Ishikawa (cell line): Measurements from ENCODE around the gene UBE2H.

Experiments used
- CEBPB ChIP-seq: IDR thresholded peaks from 2 replicates; pipeline ENCODE4 v1.6.1; 2012
- EP300 ChIP-seq: IDR thresholded peaks from 2 replicates; pipeline ENCODE4 v1.6.1; 2012; ENCODE audit warnings: borderline replicate concordance
- RAD21 ChIP-seq: IDR thresholded peaks from 2 replicates; pipeline ENCODE4 v1.6.1; 2012; ENCODE audit warnings: low read depth
- REST ChIP-seq: IDR thresholded peaks from 2 replicates; pipeline ENCODE4 v1.6.1; 2012; ENCODE audit warnings: low read depth, mild to moderate bottlenecking
- USF1 ChIP-seq: IDR thresholded peaks from 2 replicates; pipeline ENCODE4 v1.6.1; 2012
- YY1 ChIP-seq: IDR thresholded peaks from 2 replicates; pipeline ENCODE4 v1.6.1; 2012; ENCODE audit warnings: low read depth
- TF ChIP-seq, protein P1 (sequence below): IDR thresholded peaks from 2 replicates; pipeline ENCODE4 v1.6.1; 2012

GRCh38 chr7:129925416-129926002 lies 27.3 kb downstream of the UBE2H start:
- TF ChIP-seq, protein P1, sequence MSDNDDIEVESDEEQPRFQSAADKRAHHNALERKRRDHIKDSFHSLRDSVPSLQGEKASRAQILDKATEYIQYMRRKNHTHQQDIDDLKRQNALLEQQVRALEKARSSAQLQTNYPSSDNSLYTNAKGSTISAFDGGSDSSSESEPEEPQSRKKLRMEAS, result no peak
- TF ChIP-seq EP300 (no peak), CEBPB (no peak), YY1 (no peak), RAD21 (no peak), REST (no peak), USF1 (no peak)
